NCI-H1417 (cell line): ENCODE measurements around the gene TP53BP1.
"Not testable (repeated sequence)": the region's sequence is repeated elsewhere in the genome, so short reads cannot be mapped to it uniquely, and the experiment has no call there.

Experiments used
- DNase-seq, 3 experiments: peaks; one replicate each; lab custom pipeline; 2025; lab: John Stamatoyannopoulos, UW

TP53BP1 gene

DNA sequence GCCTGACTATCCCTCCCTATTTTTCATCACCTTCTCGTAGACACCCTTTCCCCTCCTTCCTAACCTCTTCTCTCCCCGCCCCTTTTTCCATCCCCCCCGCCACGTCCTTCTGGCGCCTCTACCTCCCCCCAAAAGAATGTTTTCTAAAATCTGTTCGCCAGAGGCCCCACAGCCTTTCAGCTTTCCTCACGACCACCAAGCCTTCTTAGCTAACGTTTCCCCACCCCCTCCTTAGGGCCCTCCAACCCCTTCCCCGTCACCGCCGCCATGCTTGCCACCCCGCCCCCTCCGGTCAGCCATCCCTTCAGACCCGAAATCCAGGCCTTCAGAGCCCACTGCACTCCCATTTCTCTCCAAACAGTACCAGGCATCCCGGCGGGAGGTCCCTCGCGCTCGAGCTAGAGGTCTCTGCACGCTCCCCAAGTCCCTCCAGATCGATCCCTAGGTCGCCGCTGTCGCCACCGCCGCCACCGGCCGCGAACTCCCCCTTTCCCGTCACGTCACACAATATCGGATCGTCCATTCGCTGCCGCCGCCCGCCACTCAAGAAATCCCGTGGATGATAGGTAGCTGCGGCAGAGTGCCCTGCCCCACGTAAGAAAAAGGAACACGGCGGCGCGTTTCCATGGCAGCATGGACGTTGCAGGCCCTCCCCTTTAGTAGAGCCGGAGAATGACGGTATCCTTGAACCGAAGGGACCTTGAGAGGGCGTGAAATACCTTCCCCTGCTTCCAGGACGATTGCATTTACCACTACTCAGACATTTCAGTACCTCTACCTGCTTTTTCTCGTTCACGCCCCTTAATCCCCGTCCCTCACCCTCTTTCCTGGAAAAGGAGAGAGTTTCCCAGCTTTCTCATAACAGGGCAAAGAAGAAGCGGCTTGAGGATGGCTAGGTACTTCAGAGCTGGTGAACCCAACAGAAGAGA is at the start of gene TP53BP1:
TP53BP1 (minus strand) TSS at position 484 of the 929 bp plus-strand sequence; CDS start at position 371, 113 bp downstream.
- DNase-seq, result peak; percentile 89 to 95 (median 91)

DNA sequence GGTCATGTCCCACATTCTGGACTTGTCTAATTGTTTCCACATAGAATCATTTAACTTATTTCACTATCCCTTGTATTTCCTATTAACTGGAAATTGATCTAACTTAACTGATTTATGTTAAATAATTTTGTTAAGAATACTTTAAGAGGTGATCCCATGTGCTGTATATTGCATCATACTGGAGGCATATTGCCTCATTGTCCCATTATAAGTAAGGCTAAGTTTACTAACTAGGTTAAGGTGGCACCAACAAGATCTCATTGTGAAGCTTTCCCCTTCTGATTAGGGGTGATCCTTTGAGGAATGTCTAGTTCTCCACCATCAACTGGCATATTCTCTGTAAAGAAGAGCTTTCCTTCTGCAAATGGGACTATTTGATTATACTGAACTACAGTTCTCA is 48.8 kb upstream of the TP53BP1 start:
- DNase-seq, result no peak

DNA sequence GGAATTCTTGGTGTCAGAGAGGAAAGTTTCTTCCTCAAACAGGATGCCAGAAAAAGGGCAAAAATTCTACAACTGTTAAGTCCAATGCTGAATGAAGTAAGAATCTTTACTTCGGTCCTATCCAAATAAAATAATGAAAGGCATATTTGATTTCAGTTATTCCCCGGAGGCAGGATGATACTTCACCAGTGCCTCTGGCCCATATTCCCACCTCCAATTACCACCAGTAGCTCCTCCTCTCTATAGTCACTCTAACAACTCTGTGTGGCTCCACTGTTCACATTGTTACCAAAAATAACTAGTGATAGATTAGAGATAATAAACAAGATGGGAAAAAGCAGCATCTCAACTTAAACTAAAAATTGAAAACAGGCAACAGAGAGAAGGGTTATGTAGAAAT is 45.1 kb upstream of the TP53BP1 start:
- no peak for DNase-seq

DNA sequence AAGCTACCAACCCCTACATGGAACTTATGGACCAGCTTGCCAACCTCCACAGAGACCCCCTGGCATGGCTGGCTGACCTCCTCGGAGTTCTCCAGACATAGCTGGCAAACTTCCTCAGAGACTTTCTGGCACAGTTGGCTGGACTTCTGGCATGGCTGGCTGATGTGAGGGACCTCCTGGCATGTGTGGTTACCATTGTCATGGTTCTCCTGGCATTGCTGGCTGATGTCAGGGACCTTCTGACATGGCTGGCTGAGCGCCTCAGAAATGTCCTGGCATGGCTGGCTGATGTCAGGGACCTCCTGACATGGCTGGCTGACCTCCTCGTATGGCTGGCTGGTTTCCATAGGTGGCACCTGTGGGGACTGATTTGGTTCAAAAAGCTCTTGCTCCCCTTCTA is 41.9 kb upstream of the TP53BP1 start:
- DNase-seq, result no peak

DNA sequence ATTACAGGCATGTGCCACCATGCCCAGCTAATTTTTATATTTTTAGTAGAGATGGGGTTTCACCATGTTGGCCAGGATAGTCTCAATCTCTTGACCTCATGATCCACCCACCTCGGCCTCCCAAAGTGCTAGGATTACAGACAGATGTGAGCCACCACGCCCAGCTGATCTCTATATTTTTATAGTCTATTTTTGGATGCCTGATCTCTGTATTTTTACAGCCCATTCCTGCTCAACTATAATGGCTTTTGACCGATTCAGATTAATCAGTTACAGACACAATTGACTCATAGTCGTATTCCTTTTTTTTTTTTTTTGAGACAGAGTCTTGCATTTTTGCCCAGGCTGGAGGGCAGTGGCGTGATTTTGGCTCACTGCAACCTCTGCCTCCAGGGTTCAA is 39.9 kb upstream of the TP53BP1 start:
- not testable (repeated sequence) for DNase-seq

DNA sequence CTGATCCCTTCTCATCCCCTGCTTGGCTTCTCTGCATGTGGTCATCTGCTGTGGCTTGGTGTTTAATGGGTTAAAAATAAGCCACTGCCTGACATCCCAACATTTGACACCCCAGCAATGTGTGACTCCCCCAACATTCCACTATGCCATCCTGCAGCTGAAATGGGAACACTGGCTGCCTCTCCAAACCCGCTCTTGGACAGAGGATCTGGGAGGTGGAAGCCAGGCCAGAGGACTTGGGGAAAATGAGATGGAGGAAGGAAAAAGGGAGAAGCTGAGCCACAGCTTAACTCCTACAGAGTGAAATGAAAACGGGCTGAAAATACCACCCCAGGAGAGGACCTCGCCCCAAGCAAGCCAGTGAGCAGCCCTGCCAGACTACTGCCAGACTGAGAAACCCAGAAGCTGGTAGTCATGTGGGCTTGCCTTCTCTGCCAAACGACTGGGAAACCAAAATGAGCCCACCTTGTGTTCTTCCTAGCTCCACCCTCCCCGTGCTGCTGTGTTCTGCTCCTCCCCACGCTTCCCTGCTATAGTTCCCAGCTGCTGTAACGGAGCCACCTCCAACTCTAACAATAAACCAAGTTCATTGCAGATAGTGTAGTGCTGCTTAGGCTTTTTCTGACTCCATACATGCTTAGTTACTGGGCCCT is 38.2 kb upstream of the TP53BP1 start:
- DNase-seq, result no peak

DNA sequence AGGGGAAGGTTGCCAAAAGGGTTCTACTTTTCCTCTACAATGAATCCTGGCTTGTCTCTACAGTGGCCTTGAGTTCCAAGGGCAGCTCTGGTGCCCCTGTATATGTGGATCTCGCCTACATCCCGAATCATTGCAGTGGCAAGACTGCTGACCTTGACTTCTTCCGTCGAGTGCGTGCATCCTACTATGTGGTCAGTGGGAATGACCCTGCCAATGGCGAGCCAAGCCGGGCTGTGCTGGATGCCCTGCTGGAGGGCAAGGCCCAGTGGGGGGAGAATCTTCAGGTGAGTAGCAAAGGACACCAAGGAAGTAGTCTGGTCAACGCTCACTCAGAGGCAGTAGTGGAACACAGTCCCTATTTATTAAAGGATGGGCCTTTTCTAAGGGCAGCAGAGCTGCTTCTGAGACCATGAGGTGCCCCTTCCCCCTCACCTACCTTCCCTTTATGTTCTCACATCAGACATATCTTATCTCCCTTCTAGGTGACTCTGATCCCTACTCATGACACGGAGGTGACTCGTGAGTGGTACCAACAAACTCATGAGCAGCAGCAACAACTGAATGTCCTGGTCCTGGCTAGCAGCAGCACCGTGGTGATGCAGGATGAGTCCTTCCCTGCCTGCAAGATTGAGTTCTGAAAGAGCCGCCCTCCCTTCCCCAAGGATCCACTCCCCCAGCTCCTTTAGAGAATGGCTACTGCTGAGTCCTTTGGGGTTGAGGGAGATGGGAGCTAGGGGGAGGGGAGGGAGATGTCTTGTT is 36.8 kb upstream of the TP53BP1 start:
- DNase-seq, result no peak

- DNase-seq, result no peak
Measured at GRCh38 chr15:43529141-43529540, 36.2 kb upstream of the TP53BP1 start.

- no peak for DNase-seq
Measured at GRCh38 chr15:43528542-43529007, 35.6 kb upstream of the TP53BP1 start.

DNA sequence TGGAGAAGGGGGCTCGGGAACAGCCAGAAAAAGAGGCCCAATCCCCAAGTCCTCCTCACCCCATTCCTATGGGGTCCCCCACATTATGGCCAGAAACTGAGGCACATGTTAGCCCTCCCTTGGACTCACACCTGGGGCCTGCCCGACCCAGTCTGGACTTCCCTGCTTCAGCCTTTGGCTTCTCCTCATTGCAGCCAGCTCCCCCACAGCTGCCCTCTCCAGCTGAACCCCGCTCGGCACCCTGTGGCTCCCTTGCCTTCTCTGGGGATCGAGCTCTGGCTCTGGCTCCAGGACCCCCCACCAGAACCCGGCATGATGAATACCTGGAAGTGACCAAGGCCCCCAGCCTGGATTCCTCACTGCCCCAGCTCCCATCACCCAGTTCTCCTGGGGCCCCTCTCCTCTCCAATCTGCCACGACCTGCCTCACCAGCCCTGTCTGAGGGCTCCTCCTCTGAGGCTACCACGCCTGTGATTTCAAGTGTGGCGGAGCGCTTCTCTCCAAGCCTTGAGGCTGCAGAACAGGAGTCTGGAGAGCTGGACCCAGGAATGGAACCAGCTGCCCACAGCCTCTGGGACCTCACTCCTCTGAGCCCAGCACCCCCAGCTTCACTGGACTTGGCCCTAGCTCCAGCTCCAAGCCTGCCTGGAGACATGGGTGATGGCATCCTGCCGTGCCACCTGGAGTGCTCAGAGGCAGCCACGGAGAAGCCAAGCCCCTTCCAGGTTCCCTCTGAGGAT is 35.0 kb upstream of the TP53BP1 start:
- DNase-seq, result no peak

GRCh38 chr15:43527016-43527801 is 34.3 kb upstream of the TP53BP1 start:
- no peak for DNase-seq

DNA sequence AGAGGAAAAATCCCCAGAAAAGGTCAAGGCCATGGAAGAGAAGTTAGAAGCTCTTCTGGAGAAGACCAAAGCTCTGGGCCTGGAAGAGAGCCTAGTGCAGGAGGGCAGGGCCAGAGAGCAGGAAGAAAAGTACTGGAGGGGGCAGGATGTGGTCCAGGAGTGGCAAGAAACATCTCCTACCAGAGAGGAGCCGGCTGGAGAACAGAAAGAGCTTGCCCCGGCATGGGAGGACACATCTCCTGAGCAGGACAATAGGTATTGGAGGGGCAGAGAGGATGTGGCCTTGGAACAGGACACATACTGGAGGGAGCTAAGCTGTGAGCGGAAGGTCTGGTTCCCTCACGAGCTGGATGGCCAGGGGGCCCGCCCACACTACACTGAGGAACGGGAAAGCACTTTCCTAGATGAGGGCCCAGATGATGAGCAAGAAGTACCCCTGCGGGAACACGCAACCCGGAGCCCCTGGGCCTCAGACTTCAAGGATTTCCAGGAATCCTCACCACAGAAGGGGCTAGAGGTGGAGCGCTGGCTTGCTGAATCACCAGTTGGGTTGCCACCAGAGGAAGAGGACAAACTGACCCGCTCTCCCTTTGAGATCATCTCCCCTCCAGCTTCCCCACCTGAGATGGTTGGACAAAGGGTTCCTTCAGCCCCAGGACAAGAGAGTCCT is 33.4 kb upstream of the TP53BP1 start:
- DNase-seq, result no peak

DNA sequence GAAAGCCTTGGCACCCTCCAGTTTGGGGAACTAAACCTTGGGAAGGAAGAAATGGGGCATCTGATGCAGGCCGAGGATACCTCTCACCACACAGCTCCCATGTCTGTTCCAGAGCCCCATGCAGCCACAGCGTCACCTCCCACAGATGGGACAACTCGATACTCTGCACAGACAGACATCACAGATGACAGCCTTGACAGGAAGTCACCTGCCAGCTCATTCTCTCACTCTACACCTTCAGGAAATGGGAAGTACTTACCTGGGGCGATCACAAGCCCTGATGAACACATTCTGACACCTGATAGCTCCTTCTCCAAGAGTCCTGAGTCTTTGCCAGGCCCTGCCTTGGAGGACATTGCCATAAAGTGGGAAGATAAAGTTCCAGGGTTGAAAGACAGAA is 32.2 kb upstream of the TP53BP1 start:
- DNase-seq, result no peak

GRCh38 chr15:43524254-43524845 is 31.4 kb upstream of the TP53BP1 start:
- no peak for DNase-seq

- no peak for DNase-seq
Measured at GRCh38 chr15:43523646-43524045, 30.7 kb upstream of the TP53BP1 start.

DNA sequence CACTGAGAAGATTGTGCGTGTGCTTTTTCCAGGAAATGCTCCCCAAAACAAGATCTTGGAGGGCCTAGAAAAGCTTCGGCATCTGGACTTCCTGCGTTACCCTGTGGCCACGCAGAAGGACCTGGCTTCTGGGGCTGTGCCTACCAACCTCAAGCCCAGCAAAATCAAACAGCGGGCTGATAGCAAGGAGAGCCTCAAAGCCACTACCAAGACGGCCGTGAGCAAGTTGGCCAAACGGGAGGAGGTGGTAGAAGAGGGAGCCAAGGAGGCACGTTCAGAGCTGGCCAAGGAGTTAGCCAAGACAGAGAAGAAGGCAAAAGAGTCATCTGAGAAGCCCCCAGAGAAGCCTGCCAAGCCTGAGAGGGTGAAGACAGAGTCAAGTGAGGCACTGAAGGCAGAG is 29.3 kb upstream of the TP53BP1 start:
- DNase-seq, result no peak

DNA sequence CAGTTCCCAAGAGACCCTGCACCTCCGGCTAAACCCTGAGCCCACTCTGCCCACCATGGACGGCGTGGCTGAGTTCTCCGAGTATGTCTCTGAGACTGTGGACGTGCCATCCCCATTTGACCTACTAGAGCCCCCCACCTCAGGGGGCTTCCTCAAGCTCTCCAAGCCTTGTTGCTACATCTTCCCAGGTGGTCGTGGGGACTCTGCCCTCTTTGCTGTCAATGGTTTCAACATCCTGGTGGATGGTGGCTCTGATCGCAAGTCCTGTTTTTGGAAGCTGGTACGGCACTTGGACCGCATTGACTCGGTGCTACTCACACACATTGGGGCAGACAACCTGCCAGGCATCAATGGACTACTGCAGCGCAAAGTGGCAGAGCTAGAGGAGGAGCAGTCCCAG is 28.5 kb upstream of the TP53BP1 start:
- DNase-seq, result no peak

DNA sequence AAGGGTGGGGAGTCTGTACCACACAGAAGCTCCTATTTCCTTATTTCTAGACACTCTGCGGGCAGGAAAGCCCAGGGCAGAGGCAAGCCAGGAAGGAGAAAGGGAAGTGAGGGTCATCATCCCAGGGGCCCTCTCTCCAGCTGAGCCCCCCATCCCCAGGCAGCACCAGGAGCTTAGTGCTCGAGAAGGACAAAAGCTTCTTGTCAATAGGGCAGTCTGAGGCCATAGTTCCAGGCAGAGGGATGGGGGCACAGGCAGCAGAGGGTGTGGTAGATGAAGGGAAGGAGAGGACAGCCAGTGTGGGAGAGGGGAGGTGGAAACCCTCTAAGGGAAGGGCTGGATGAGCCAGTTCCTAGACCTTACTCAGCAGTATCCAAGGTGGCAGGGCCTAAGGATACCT is 27.2 kb upstream of the TP53BP1 start:
- DNase-seq, result no peak

DNA sequence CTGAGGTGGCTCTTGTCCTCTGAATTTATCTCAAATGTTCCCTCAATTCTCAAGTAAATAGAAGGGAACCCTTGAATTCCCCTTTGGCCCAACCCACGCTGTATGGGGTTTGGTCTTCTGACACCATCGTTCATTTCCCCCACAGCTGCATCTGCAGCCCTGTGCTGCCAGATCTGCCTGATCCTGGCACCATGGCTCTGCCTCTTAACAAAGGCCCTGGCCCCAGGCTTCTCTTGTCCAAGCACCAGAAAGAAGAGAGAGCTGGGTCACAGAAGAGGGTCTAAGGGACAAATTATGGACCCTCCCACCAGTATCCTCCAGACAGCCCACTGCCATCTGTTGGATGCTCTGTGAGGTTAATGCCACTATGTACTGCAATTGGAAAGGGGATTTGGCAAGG is 26.2 kb upstream of the TP53BP1 start:
- DNase-seq, result peak in 1 of 3 experiments; percentile 34

GRCh38 chr15:43518197-43518761 is 25.3 kb upstream of the TP53BP1 start:
- DNase-seq, result peak; percentile 59 to 78 (median 69)
